GM12878 (cell line): ENCODE results near the gene HOXD3. TPM values are rescaled to one million over a fixed set of nuclear protein-coding genes. Genes with fewer than 3 reads are reported as not detected.

Experiments used
- ATAC-seq: fragments of 200-7000 bp; cut with Tn5 transposase; 3 replicates; pipeline ENCODE4 v1.9.1; 2020; ENCODE audit warnings: mild to moderate bottlenecking, moderate library complexity
- BruUV-seq: library from RNA; stranded (reverse); fragments of 400-500 nt; replicated peaks from 2 replicates; lab custom pipeline; 2021; lab: Mats Ljungman, UMichigan
- CTCF ChIA-PET: fragments of 300-600 bp; sonication (Branson Sonifier 250); formaldehyde crosslinking; extraction: SDS; loops from one replicate; lab custom pipeline; 2021; ENCODE audit warnings: inconsistent platforms; lab: Yijun Ruan, JAX
- POLR2A ChIA-PET: fragments of 350-600 bp; formaldehyde crosslinking; extraction: SDS; loops from one replicate; lab custom pipeline; 2021; ENCODE audit warnings: inconsistent platforms; lab: Charles Lee
- RAD21 ChIA-PET: fragments of 300-600 bp; sonication (Branson Sonifier 250); formaldehyde crosslinking; loops from one replicate; lab custom pipeline; 2023; ENCODE audit warnings: antibody characterized with exemption; ENCODE audit not compliant: unreplicated experiment; lab: Charles Lee
- SMC1A ChIA-PET: fragments of 300-600 bp; sonication (Branson Sonifier 250); formaldehyde crosslinking; loops from one replicate; lab custom pipeline; 2023; ENCODE audit not compliant: unreplicated experiment, uncharacterized antibody; lab: Charles Lee
- DNase-seq: peaks from one replicate; pipeline ENCODE4 v3.0.0-alpha.2; 2011; ENCODE audit warnings: low read depth, low spot score
- FAIRE-seq: peaks from 3 replicates; lab custom pipeline; 2011; peaks lifted over from hg19 to GRCh38; lab: Jason Lieb, UNC
- H2AFZ ChIP-seq: 2 replicates; pipeline ENCODE4 v1.6.0; 2011; ENCODE audit warnings: low read depth, low read length, control low read depth; ENCODE audit not compliant: control insufficient read depth
- H3K27ac ChIP-seq: 2 replicates; pipeline ENCODE4 v1.5.1; 2011; ENCODE audit warnings: control low read depth; ENCODE audit not compliant: control insufficient read depth, insufficient read depth
- H3K27me3 ChIP-seq, 2 experiments: replicated peaks in 1 of 2; 2 replicates each; pipeline versions ENCODE4 v1.6.0 to v1.6.1; 2011; ENCODE audit warnings: low read length in 1 of 2; ENCODE audit not compliant: control insufficient read depth in 2 of 2, insufficient read depth in 2 of 2
- H3K36me3 ChIP-seq, 2 experiments: 2 replicates each; pipeline ENCODE4 v1.5.1; 2011; ENCODE audit warnings: low read length in 1 of 2; ENCODE audit not compliant: control insufficient read depth in 2 of 2, insufficient read depth in 2 of 2
- H3K4me1 ChIP-seq: 2 replicates; pipeline ENCODE4 v1.6.1; 2011; ENCODE audit warnings: mild to moderate bottlenecking, low read length, moderate library complexity, mixed read lengths; ENCODE audit not compliant: control insufficient read depth, insufficient read depth
- H3K4me2 ChIP-seq: 2 replicates; pipeline ENCODE4 v1.6.0; 2011; ENCODE audit warnings: control low read depth; ENCODE audit not compliant: control insufficient read depth, insufficient read depth
- H3K4me3 ChIP-seq: fragments of 200-600 bp; sonication (generic); 2 replicates; pipeline ENCODE4 v1.5.1; 2016
- H3K79me2 ChIP-seq: 2 replicates; pipeline ENCODE4 v1.6.0; 2011; ENCODE audit warnings: low read length; ENCODE audit not compliant: control insufficient read depth, insufficient read depth
- H3K9ac ChIP-seq: 2 replicates; pipeline ENCODE4 v1.8.0; 2011; ENCODE audit warnings: low read length, control low read depth, mixed read lengths; ENCODE audit not compliant: control insufficient read depth, insufficient read depth
- H3K9me3 ChIP-seq: replicated peaks from 3 replicates; pipeline ENCODE4 v1.5.1; 2011; ENCODE audit warnings: mild to moderate bottlenecking, low read length; ENCODE audit not compliant: control insufficient read depth, insufficient read depth
- H4K20me1 ChIP-seq: 2 replicates; pipeline ENCODE4 v1.6.0; 2011; ENCODE audit not compliant: control insufficient read depth, insufficient read depth
- CBX3 ChIP-seq: fragments of 200-600 bp; sonication (generic); IDR thresholded peaks from 2 replicates; pipeline ENCODE4 v1.6.1; 2016; ENCODE audit warnings: low read depth, borderline replicate concordance
- CREM ChIP-seq: IDR thresholded peaks from 2 replicates; pipeline ENCODE4 v1.6.1; 2014; ENCODE audit warnings: antibody characterized with exemption, low read depth
- KAT2A ChIP-seq: conservative IDR thresholded peaks from 2 replicates; pipeline ENCODE4 v1.6.1; 2011; ENCODE audit warnings: low read depth, low read length; ENCODE audit not compliant: control insufficient read depth
- NBN ChIP-seq: fragments of 450-650 bp; IDR thresholded peaks from 2 replicates; pipeline ENCODE4 v1.6.1; 2016
- NFIC ChIP-seq: IDR thresholded peaks from 2 replicates; pipeline ENCODE4 v1.6.1; 2012; ENCODE audit warnings: low read depth, mild to moderate bottlenecking, inconsistent platforms, low read length, moderate library complexity
- POU2F2 ChIP-seq: IDR thresholded peaks from 3 replicates; pipeline ENCODE4 v1.6.1; 2011; ENCODE audit warnings: low read depth, mild to moderate bottlenecking, low read length, borderline replicate concordance
- WGBS: methylation state at CpG from one replicate; pipeline ENCODE4 v1.1.6; 2016; ENCODE audit warnings: low lambda C conversion rate; ENCODE audit not compliant: insufficient replicate concordance, insufficient coverage; ENCODE audit errors: missing lambda C conversion rate; 5-methylcytosine and 5-hydroxymethylcytosine counted together
- in situ Hi-C: fragments of 300-500 bp; cut with MboI; formaldehyde crosslinking; loops from 9 replicates; pipeline ENCODE4 v1.14.3; 2018; ENCODE audit warnings: mixed read lengths
- intact Hi-C: fragments of 100-400 bp; cut with micrococcal nuclease; formaldehyde crosslinking; loops from one replicate; pipeline ENCODE4 v1.14.2; 2022; ENCODE audit not compliant: unreplicated experiment
- polyA plus RNA-seq, 11 experiments: library from polyadenylated mRNA; depleted of rRNA in 4 of 11; unstranded in 6 of 11; stranded (reverse) in 5 of 11; fragments of >200 nt; fragmentation: Nextera tagmentation in 4 of 11; fragmentation: Illumina TruSeq in 1 of 11; extraction: Ambion mirVana in 4 of 11; extraction: Trizol in 1 of 11; gene quantifications; 1 replicate in 1 of 11; 2 replicates in 10 of 11; pipeline versions ENCODE4 v1.2.1 to v1.2.3, GENCODE V29; 2011 to 2016; ENCODE audit warnings: inconsistent platforms in 2 of 11, missing spikeins in 2 of 11, low read depth in 1 of 11
- total RNA-seq, 4 experiments: library from RNA; depleted of rRNA in 3 of 4; stranded (reverse); fragments of >200 nt in 3 of 4; fragmentation: Illumina TruSeq in 1 of 4; extraction: Trizol in 1 of 4; gene quantifications; 2 replicates each; pipeline versions ENCODE4 v1.2.1 to v1.2.3, GENCODE V29; 2013 to 2021

The HOXD3 gene
- total and polyA plus RNA-seq, 10 of the 15 experiments (the other 5 are each of a cell fraction or from before 2014, with no cell fraction given), result not detected

DNA sequence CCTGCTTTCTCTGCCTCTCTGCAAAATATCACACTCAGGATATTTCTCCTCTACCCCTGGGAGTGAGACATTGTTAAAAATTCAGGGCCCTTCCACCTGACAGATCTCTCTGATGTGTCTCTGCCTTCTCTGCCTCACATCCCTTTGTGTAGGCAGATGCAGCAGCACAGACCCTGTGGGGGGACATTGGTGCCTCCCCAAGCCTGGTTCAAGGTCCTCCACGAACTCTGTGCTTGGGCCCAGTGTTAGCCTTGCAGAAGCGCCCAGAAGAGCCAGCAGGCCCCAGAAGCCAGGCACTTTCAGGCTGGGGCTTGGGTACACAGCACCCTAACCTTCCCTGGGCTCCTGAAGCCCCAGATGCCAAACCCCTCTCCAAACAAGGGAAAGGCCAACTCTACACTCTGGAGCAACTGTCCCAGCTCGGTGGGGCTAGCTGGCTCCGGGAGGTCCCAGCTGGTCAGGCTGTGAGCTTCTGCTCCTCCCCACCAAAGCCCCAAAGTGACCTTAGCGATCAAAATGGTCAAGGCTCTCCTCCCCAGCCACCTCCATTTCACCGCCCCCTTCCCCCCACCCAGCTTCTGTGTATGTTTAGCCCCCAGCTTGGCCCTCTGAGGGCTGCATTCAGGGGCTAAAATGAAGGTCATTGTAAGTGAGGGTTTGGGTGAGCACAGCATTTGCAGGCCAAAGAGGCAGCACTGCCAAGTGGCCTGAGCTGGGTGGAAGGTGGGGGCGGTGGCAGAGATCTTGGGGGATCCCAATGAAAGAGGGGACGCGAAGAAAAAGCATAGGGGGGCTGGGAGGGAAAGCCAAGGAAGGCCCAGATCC, 31.9 kb upstream of the HOXD3 start (continued):
- TF ChIP-seq NFIC, result no peak

DNA sequence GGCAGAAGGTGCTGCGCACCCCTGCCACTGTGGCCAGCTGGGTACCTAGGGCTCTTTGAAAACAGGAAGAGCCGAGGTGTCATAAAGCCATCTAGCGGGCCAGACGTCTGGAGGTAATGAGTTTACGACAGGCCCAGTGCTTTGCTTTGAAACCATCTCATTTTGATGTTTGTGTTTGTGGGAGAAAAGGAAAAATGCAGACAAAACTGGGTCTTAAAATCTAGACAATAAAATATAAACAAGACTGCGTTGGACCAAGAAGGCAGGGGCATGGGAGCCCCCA, 31.4 kb upstream of the HOXD3 start:
- in situ Hi-C loops (loop anchor here (5.0 to 25.0 kb wide), 4 partner anchors 512 to 1212 kb away; no protein-coding TSS in a partner anchor), intact Hi-C loops (loop anchor here (2.0 to 5.0 kb wide), 6 partner anchors 329 to 1037 kb away; no protein-coding TSS in a partner anchor)
- CTCF ChIA-PET, result interaction anchor here (0.8 to 4.3 kb wide), 9 partner anchors 15 to 1024 kb away, joined by 3 to 79 read pairs (median 17); no protein-coding TSS in a partner anchor
- no peaks in the 10 kb centered on the region for H3K4me1 ChIP-seq
- peaks cover 10 to 28% of the 10 kb centered on the region in 2 experiments for H3K27me3 ChIP-seq
- H3K79me2 ChIP-seq, result no peaks in the 10 kb centered on the region
- H4K20me1 ChIP-seq, result no peaks in the 10 kb centered on the region
- no peak overlapping the region for H3K4me3 ChIP-seq
- H3K9me3 ChIP-seq, result peaks cover 1% of the 10 kb centered on the region; the same call in 2 of the 3 replicates
- no TSS peak for BruUV-seq
- H2AFZ ChIP-seq, result no peak overlapping the region
- SMC1A ChIA-PET, result interaction anchor here (0.7 to 3.1 kb wide), 5 partner anchors 15 to 526 kb away, joined by 4 to 37 read pairs (median 9); no protein-coding TSS in a partner anchor
- H3K27ac ChIP-seq, result no peak overlapping the region
- 26% methylated on average over 6 of the region's 6 CpGs for WGBS
- H3K36me3 ChIP-seq, result no peaks in the 10 kb centered on the region
- POLR2A ChIA-PET, result no interaction called here
- no peak overlapping the region for H3K9ac ChIP-seq
- TF ChIP-seq POU2F2 (no peak), NBN (no peak), CBX3 (no peak), CREM (no peak), KAT2A (no peak)
- no peak overlapping the region for H3K4me2 ChIP-seq
- ATAC-seq (no peak), FAIRE-seq (no peak), DNase-seq (no peak)
- RAD21 ChIA-PET, result interaction anchor here (0.7 to 3.7 kb wide), 3 partner anchors 428 to 1023 kb away, joined by 3 to 17 read pairs (median 16); no protein-coding TSS in a partner anchor
